Cortex of kidney (tissue), 1 donor: ENCODE data around the gene DACT2.

Source experiments
- DNase-seq: peaks from one replicate; lab custom pipeline; 2025; lab: John Stamatoyannopoulos, UW

The DACT2 gene

GRCh38 chr6:168263351-168263905 lies 56.1 kb downstream of the DACT2 start:
- DNase-seq: no peak

- DNase-seq: no peak
Observed at GRCh38 chr6:168261234-168261633, 58.3 kb downstream of the DACT2 start.

GRCh38 chr6:168260420-168260987 lies 59.1 kb downstream of the DACT2 start:
- no peak for DNase-seq

GRCh38 chr6:168258795-168259194 lies 60.8 kb downstream of the DACT2 start:
- DNase-seq: no peak

- DNase-seq: no peak
Observed at GRCh38 chr6:168256940-168257339, 62.6 kb downstream of the DACT2 start.
